Body of pancreas (tissue), 4 donors: ENCODE data around the gene IMP4. TPM values are rescaled to one million over a fixed set of nuclear protein-coding genes. Genes with fewer than 3 reads are reported as not detected.

Experiments used
- ATAC-seq: fragments of 150-250 bp; one replicate; pipeline ENCODE4 v1.9.1; 2016
- DNase-seq, 4 donors: peaks; one replicate each; pipeline ENCODE4 v3.0.0-alpha.2; 2019
- H3K27ac ChIP-seq, 4 donors: fragments of 200-600 bp; sonication (generic); 1 replicate in 3 of 4; 2 replicates in 1 of 4; pipeline versions ENCODE4 v1.5.1 to v1.6.1; 2016 to 2019; ENCODE audit warnings: mild to moderate bottlenecking in 1 of 4, mixed read lengths in 1 of 4, moderate library complexity in 1 of 4
- H3K27me3 ChIP-seq, 2 donors: fragments of 200-600 bp; sonication (generic); one replicate each; pipeline ENCODE4 v1.6.0; 2016; ENCODE audit warnings: mild to moderate bottlenecking in 1 of 2
- H3K36me3 ChIP-seq, 2 donors: fragments of 200-600 bp; sonication (generic); replicated peaks in 1 of 2; 2 replicates each; pipeline ENCODE4 v1.5.1; 2016; ENCODE audit warnings: low read depth in 2 of 2; ENCODE audit not compliant: insufficient read depth in 1 of 2
- H3K4me1 ChIP-seq: fragments of 200-600 bp; sonication (generic); one replicate; pipeline ENCODE4 v1.6.0; 2016
- H3K4me3 ChIP-seq, 2 donors: fragments of 200-600 bp; sonication (generic); 1 replicate in 1 of 2; 2 replicates in 1 of 2; pipeline ENCODE4 v1.5.1; 2016 to 2019
- H3K9me3 ChIP-seq, 3 donors: fragments of 200-600 bp; sonication (generic); 1 replicate in 2 of 3; 2 replicates in 1 of 3; pipeline ENCODE4 v1.5.1; 2016
- CTCF ChIP-seq, 7 experiments: fragments of 450-650 bp in 4 of 7; fragments of 200-600 bp in 3 of 7; sonication (generic) in 3 of 7; IDR thresholded peaks; one replicate each; pipeline ENCODE4 v1.5.1; 2016 to 2019; ENCODE audit warnings: antibody characterized with exemption in 7 of 7
- POLR2A ChIP-seq, 3 donors: fragments of 450-650 bp; IDR thresholded peaks; one replicate each; pipeline ENCODE4 v1.6.1; 2016; ENCODE audit warnings: antibody characterized with exemption in 3 of 3, mild to moderate bottlenecking in 2 of 3
- WGBS, 2 donors: methylation state at CpG; one replicate each; pipeline ENCODE4 v1.1.5; 2017; 5-methylcytosine and 5-hydroxymethylcytosine counted together
- intact Hi-C: fragments of 100-400 bp; cut with DNase I; formaldehyde crosslinking; loops from one replicate; pipeline ENCODE4 v1.15.1; 2023
- total RNA-seq, 2 donors: library from RNA; depleted of rRNA; stranded (reverse); fragments of >200 nt; gene quantifications; one replicate each; pipeline ENCODE4 v1.1.0, GENCODE V29; 2016

IMP4 gene
- total RNA-seq, 2 donors from 2014 or later, result 77.5 to 78.1 TPM

GRCh38 chr2:130372833-130373807, 30.4 kb downstream of the IMP4 start:
- DNase-seq (no peak), ATAC-seq (no peak)
- no peak for TF ChIP-seq POLR2A (IDR thresholded peaks at IDR 0.05)
- no peak for TF ChIP-seq CTCF (IDR thresholded peaks at IDR 0.05)
- Histone ChIP-seq H3K4me3 (peak overlapping the region; percentile 88), H3K9me3 (no peaks in the 10 kb centered on the region), H3K27me3 (no peaks in the 10 kb centered on the region), H3K27ac (peak overlapping the region; percentile 58 to 88 (median 78)), H3K36me3 (peaks cover 0 to 2% of the 10 kb centered on the region in 2 donors), H3K4me1 (peaks cover 30% of the 10 kb centered on the region)
- WGBS, 2 donors, result 18 to 31% methylated on average over 8 to 24 of the region's 24 CpGs
- intact Hi-C loops, result no loop called here

- intact Hi-C loops, result no loop called here
- H3K27me3 ChIP-seq, result no peaks in the 10 kb centered on the region
- DNase-seq (no peak), ATAC-seq (no peak)
- no peak overlapping the region for H3K4me3 ChIP-seq
- no peak overlapping the region for H3K27ac ChIP-seq
- H3K9me3 ChIP-seq, result no peaks in the 10 kb centered on the region
- H3K36me3 ChIP-seq, result peaks cover 0 to 2% of the 10 kb centered on the region in 2 donors
- WGBS, 2 donors, result 96 to 100% methylated on average over 2 to 3 of the region's 3 CpGs
- TF ChIP-seq POLR2A (IDR thresholded peaks at IDR 0.05) (no peak), CTCF (IDR thresholded peaks at IDR 0.05) (no peak)
- peaks cover 30% of the 10 kb centered on the region for H3K4me1 ChIP-seq
These were observed 31.2 kb downstream of the IMP4 start for GRCh38 chr2:130373808-130374365.

GRCh38 chr2:130374587-130375290, 32.0 kb downstream of the IMP4 start:
- WGBS, 2 donors, result 87 to 91% methylated on average over 9 of the region's 9 CpGs
- Histone ChIP-seq H3K36me3 (peaks cover 0 to 2% of the 10 kb centered on the region in 2 donors), H3K9me3 (no peaks in the 10 kb centered on the region), H3K4me3 (no peak overlapping the region), H3K27ac (no peak overlapping the region), H3K4me1 (peaks cover 30% of the 10 kb centered on the region), H3K27me3 (no peaks in the 10 kb centered on the region)
- no peak for ATAC-seq
- intact Hi-C loops, result no loop called here
- no peak for DNase-seq
- TF ChIP-seq CTCF (IDR thresholded peaks at IDR 0.05), result no peak
- TF ChIP-seq POLR2A (IDR thresholded peaks at IDR 0.05), result no peak

- DNase-seq, result no peak
- no peak for ATAC-seq
- intact Hi-C loops, result no loop called here
- 93 to 95% methylated on average over 19 of the region's 19 CpGs for WGBS, 2 donors
- Histone ChIP-seq H3K9me3 (no peaks in the 10 kb centered on the region), H3K4me1 (peaks cover 31% of the 10 kb centered on the region), H3K27ac (no peak overlapping the region), H3K27me3 (no peaks in the 10 kb centered on the region), H3K4me3 (no peak overlapping the region), H3K36me3 (no peaks in the 10 kb centered on the region)
- TF ChIP-seq POLR2A (IDR thresholded peaks at IDR 0.05), result no peak
- TF ChIP-seq CTCF (IDR thresholded peaks at IDR 0.05), result no peak
These were observed 32.9 kb downstream of the IMP4 start for GRCh38 chr2:130375291-130376266.
